HG02840 (cell line): ENCODE results near the gene DHX36.
A peak's percentile ranks its signal among the peaks of the same experiment; 100 is the strongest.

Experiments
- ATAC-seq: cut with Tn5 transposase; IDR thresholded peaks from one replicate; pipeline ENCODE4 v1.9.1; 2021; ENCODE audit warnings: mild to moderate bottlenecking, moderate library complexity, moderate number of reproducible peaks; ENCODE audit not compliant: unreplicated experiment, low FRiP score

Gene DHX36

GRCh38 chr3:154290187-154290586 lies 34.1 kb downstream of the DHX36 start:
- ATAC-seq: no peak

GRCh38 chr3:154285221-154285620 lies 39.1 kb downstream of the DHX36 start:
- no peak for ATAC-seq

GRCh38 chr3:154280161-154280560 lies 44.1 kb downstream of the DHX36 start:
- ATAC-seq: no peak

GRCh38 chr3:154275965-154276364 lies 48.3 kb downstream of the DHX36 start:
- ATAC-seq: no peak

GRCh38 chr3:154275292-154275691 lies 49.0 kb downstream of the DHX36 start:
- no peak for ATAC-seq

GRCh38 chr3:154274348-154274747 lies 49.9 kb downstream of the DHX36 start:
- ATAC-seq: no peak

GRCh38 chr3:154273381-154273780 lies 50.9 kb downstream of the DHX36 start:
- ATAC-seq: no peak

GRCh38 chr3:154254527-154254926 lies 69.8 kb downstream of the DHX36 start:
- no peak for ATAC-seq

- peak; percentile 93 for ATAC-seq
These were observed 71.3 kb downstream of the DHX36 start for GRCh38 chr3:154252759-154253638.

- ATAC-seq: no peak
These were observed 72.7 kb downstream of the DHX36 start for GRCh38 chr3:154251610-154252009.

- no peak for ATAC-seq
These were observed 74.0 kb downstream of the DHX36 start for GRCh38 chr3:154250291-154250690.

- no peak for ATAC-seq
These were observed 76.4 kb downstream of the DHX36 start for GRCh38 chr3:154247806-154248415.

GRCh38 chr3:154244644-154245043 lies 79.6 kb downstream of the DHX36 start:
- ATAC-seq: no peak

- ATAC-seq: no peak
These were observed 80.9 kb downstream of the DHX36 start for GRCh38 chr3:154243353-154243752.

- ATAC-seq: no peak
These were observed 81.5 kb downstream of the DHX36 start for GRCh38 chr3:154242766-154243165.

GRCh38 chr3:154241496-154241895 lies 82.8 kb downstream of the DHX36 start:
- ATAC-seq: no peak

GRCh38 chr3:154240235-154240634 lies 84.1 kb downstream of the DHX36 start:
- no peak for ATAC-seq

- no peak for ATAC-seq
These were observed 88.0 kb downstream of the DHX36 start for GRCh38 chr3:154236331-154236730.

- ATAC-seq: no peak
These were observed 89.0 kb downstream of the DHX36 start for GRCh38 chr3:154235330-154235729.

- no peak for ATAC-seq
These were observed 95.1 kb downstream of the DHX36 start for GRCh38 chr3:154229217-154229590.

- ATAC-seq: no peak
These were observed 95.6 kb downstream of the DHX36 start for GRCh38 chr3:154228561-154229216.
